Upper lobe of right lung (tissue), 1 donor: ENCODE data around the gene ZNF804A. TPM values are rescaled to one million over a fixed set of nuclear protein-coding genes. Genes with fewer than 3 reads are reported as not detected.

ENCODE experiments used
- ATAC-seq: fragments of 200-7000 bp; cut with Tn5 transposase; one replicate; pipeline ENCODE4 v1.9.1; 2020; ENCODE audit warnings: mild to moderate bottlenecking, moderate library complexity
- DNase-seq: peaks from one replicate; pipeline ENCODE4 v3.0.0-alpha.2; 2020
- H3K27ac ChIP-seq: fragments of 200-600 bp; one replicate; pipeline ENCODE4 v1.8.0; 2022
- H3K27me3 ChIP-seq: fragments of 200-600 bp; one replicate; pipeline ENCODE4 v1.8.0; 2022; ENCODE audit warnings: mild to moderate bottlenecking
- H3K36me3 ChIP-seq: fragments of 200-600 bp; one replicate; pipeline ENCODE4 v1.8.0; 2022
- H3K4me1 ChIP-seq: fragments of 200-600 bp; one replicate; pipeline ENCODE4 v1.8.0; 2022
- H3K4me3 ChIP-seq: fragments of 200-600 bp; one replicate; pipeline ENCODE4 v1.8.0; 2022; ENCODE audit warnings: mild to moderate bottlenecking
- H3K9me3 ChIP-seq: fragments of 200-600 bp; one replicate; pipeline ENCODE4 v1.8.0; 2022
- intact Hi-C: fragments of 100-400 bp; cut with DNase I; formaldehyde crosslinking; loops from one replicate; pipeline ENCODE4 v1.11.0; 2022
- total RNA-seq: library from RNA; stranded (reverse); fragmentation: NEBNext Ultra II Directional; extraction: Animal tissue kit (Norgen Biotek cat#: 25700); gene quantifications from one replicate; pipeline ENCODE4 v1.2.1, GENCODE V29; 2021
- TF ChIP-seq, protein P1 (sequence below): fragments of 200-600 bp; IDR thresholded peaks from one replicate; pipeline ENCODE4 v1.8.0; 2022; ENCODE audit warnings: antibody characterized with exemption
- donor health status: DM: no; HTN: yes; CAD: no; lungs with severe emphysema.

Gene ZNF804A
- total RNA-seq, 1 donor from 2014 or later, result 0.78 TPM

DNA sequence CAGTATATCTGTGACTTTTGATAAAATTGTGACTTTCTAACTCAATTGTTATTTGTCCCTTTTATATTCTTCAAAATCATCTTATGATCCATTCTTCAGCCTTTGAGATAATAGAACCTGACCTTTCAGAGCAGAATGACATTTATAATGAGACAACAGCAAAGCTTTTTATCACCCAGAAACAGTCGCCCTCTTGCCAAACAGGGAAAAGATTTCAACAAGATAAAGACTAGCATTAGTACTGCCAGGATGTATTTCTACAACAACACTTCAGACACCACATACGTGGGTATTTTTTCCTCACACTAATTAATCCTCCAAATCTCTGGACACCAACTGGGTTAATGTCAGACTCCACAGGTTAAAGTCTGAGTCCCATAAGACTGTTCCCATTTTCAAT lies 249.0 kb downstream of the ZNF804A start:
- ATAC-seq (no peak), DNase-seq (no peak)
- H3K27me3 ChIP-seq, result no peaks in the 10 kb centered on the region
- H3K4me3 ChIP-seq, result no peak overlapping the region
- TF ChIP-seq, protein P1, sequence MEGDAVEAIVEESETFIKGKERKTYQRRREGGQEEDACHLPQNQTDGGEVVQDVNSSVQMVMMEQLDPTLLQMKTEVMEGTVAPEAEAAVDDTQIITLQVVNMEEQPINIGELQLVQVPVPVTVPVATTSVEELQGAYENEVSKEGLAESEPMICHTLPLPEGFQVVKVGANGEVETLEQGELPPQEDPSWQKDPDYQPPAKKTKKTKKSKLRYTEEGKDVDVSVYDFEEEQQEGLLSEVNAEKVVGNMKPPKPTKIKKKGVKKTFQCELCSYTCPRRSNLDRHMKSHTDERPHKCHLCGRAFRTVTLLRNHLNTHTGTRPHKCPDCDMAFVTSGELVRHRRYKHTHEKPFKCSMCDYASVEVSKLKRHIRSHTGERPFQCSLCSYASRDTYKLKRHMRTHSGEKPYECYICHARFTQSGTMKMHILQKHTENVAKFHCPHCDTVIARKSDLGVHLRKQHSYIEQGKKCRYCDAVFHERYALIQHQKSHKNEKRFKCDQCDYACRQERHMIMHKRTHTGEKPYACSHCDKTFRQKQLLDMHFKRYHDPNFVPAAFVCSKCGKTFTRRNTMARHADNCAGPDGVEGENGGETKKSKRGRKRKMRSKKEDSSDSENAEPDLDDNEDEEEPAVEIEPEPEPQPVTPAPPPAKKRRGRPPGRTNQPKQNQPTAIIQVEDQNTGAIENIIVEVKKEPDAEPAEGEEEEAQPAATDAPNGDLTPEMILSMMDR, result no peak
- no peak overlapping the region for H3K27ac ChIP-seq
- intact Hi-C loops, result no loop called here
- no peaks in the 10 kb centered on the region for H3K4me1 ChIP-seq
- H3K36me3 ChIP-seq, result no peaks in the 10 kb centered on the region
- no peaks in the 10 kb centered on the region for H3K9me3 ChIP-seq

DNA sequence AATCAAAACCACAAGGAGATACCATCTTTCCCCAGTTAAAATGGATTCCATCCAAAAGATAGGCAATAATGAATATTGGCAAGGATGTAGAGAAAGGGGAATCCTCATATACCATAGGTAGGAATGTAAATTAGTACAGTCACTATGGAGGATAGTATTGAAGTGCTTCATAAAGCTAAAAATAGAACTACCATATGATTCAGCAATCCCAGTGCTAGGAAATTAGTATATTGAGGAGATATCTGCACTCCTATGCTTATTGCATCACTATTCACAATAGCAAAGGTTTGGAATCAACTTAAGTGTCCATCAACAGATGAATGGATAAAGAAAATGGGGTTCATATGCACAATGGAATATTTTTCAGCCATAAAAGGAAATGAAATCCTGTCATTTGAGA lies 251.2 kb downstream of the ZNF804A start:
- TF ChIP-seq, protein P1, result no peak
- Histone ChIP-seq H3K27ac (no peak overlapping the region), H3K36me3 (no peaks in the 10 kb centered on the region), H3K4me3 (no peak overlapping the region), H3K4me1 (no peaks in the 10 kb centered on the region), H3K27me3 (no peaks in the 10 kb centered on the region), H3K9me3 (no peaks in the 10 kb centered on the region)
- DNase-seq, result no peak
- ATAC-seq, result no peak
- intact Hi-C loops, result no loop called here

DNA sequence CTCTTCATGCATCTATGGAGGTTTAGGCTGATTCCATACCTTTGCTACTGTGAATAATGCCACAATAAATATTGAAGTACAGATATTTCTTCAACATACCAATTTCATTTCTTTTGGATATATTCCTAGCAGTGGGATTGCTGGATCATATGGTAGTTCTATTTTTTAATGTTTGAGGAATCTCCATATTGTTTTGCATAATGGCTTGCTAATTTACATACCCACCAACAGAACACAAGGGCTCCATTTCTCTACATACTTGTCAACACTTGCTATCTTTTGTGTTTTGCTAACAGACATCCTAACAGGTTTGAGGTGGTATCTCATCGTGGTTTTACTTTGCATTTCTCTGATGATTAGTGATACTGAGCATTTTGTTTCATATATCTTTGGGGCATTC lies 253.2 kb downstream of the ZNF804A start:
- Histone ChIP-seq H3K36me3 (no peaks in the 10 kb centered on the region), H3K27me3 (no peaks in the 10 kb centered on the region), H3K4me1 (no peaks in the 10 kb centered on the region), H3K27ac (no peak overlapping the region), H3K9me3 (no peaks in the 10 kb centered on the region), H3K4me3 (no peak overlapping the region)
- TF ChIP-seq, protein P1, result no peak
- DNase-seq (no peak), ATAC-seq (no peak)
- intact Hi-C loops, result no loop called here

DNA sequence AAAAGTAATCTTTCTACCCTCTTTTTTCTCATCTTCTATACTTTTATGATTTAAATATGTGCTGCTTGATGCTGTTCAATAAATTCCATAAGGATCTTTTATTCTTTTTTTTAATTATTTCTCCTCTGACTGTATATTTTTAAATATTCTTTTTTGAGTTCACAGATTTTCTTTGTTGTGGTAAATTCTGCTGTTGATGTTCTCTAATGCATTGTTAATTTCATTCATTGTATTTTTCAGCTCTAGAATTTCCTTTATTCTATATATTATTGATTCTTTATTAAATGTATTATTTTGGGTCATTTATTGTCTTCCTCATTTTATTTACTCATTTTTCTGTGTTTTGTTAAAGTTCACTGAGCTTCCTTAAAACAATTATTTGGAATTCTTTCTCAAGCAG lies 260.9 kb downstream of the ZNF804A start:
- no peaks in the 10 kb centered on the region for H3K27me3 ChIP-seq
- no peak for DNase-seq
- peaks cover 10% of the 10 kb centered on the region for H3K9me3 ChIP-seq
- TF ChIP-seq, protein P1, result no peak
- H3K4me1 ChIP-seq, result no peaks in the 10 kb centered on the region
- H3K27ac ChIP-seq, result no peak overlapping the region
- intact Hi-C loops, result no loop called here
- no peaks in the 10 kb centered on the region for H3K36me3 ChIP-seq
- H3K4me3 ChIP-seq, result no peak overlapping the region
- ATAC-seq, result no peak

DNA sequence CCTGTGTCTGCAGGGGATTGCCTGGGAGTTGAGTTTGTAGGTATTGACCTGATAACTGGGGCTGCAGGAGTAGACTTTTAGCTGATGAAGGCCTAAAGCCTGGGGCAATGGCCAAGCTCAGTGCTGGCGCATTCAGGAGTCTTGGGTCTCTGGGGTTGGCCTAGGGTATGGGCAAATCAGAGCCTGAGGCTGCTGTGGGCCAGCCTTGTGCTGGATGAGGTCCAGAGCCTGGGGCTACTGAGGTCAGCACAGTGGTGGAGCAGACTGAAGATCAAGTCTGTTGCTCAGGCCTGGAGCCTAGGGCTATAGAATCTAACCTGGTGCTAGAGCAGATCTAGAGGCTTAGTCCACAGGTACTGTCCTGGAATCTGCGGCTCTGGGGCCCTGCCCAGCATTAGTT lies 262.4 kb downstream of the ZNF804A start:
- intact Hi-C loops, result no loop called here
- H3K4me3 ChIP-seq, result no peak overlapping the region
- ATAC-seq (no peak), DNase-seq (no peak)
- H3K9me3 ChIP-seq, result peaks cover 10% of the 10 kb centered on the region
- TF ChIP-seq, protein P1, result no peak
- no peaks in the 10 kb centered on the region for H3K27me3 ChIP-seq
- H3K4me1 ChIP-seq, result no peaks in the 10 kb centered on the region
- no peak overlapping the region for H3K27ac ChIP-seq
- no peaks in the 10 kb centered on the region for H3K36me3 ChIP-seq

DNA sequence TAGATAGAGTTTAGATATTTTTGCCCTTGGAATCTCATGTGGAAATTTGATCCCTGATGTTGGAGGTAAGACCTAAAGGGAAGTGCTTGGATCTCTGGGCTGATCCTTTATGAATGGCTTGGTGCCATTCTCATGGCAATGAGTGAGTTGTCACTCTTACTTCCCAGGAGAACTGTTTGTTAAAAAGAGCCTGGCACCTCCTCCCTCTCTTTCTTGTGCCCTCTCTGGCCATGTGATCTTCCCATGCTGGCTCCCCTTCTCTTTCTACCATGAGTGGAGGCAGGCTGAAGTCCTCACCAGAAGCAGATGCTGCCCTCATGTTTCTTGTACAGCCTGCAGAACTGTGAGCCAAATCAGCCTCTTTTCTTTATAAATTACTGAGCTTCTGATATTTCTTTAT lies 276.9 kb downstream of the ZNF804A start:
- TF ChIP-seq, protein P1, result no peak
- ATAC-seq (no peak), DNase-seq (no peak)
- H3K27me3 ChIP-seq, result no peaks in the 10 kb centered on the region
- H3K4me1 ChIP-seq, result no peaks in the 10 kb centered on the region
- H3K9me3 ChIP-seq, result no peaks in the 10 kb centered on the region
- no peak overlapping the region for H3K4me3 ChIP-seq
- H3K27ac ChIP-seq, result no peak overlapping the region
- intact Hi-C loops, result no loop called here
- H3K36me3 ChIP-seq, result no peaks in the 10 kb centered on the region
